ENCODE data around the gene NOTCH1.

DNA sequence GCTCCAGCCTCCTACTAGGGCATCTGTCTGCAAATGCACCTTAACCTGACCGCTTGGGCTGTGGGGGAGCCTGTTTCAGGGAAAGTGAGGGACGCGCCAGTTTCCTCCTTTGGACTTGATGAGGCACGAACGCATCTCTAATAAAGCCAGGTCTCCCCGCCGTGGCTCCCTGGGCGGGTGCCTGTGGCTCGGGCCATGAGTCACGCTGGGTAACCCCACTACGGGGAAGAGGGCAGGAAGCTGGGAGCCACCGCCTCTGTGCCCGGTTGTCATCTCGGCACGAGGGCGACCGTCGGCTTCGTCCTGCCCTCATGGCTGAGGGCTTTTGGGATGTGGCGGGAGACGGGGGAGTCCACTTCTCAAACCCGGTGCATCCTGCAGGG, 12.1 kb downstream of the NOTCH1 start:
- TF ChIP-seq, protein P1, sequence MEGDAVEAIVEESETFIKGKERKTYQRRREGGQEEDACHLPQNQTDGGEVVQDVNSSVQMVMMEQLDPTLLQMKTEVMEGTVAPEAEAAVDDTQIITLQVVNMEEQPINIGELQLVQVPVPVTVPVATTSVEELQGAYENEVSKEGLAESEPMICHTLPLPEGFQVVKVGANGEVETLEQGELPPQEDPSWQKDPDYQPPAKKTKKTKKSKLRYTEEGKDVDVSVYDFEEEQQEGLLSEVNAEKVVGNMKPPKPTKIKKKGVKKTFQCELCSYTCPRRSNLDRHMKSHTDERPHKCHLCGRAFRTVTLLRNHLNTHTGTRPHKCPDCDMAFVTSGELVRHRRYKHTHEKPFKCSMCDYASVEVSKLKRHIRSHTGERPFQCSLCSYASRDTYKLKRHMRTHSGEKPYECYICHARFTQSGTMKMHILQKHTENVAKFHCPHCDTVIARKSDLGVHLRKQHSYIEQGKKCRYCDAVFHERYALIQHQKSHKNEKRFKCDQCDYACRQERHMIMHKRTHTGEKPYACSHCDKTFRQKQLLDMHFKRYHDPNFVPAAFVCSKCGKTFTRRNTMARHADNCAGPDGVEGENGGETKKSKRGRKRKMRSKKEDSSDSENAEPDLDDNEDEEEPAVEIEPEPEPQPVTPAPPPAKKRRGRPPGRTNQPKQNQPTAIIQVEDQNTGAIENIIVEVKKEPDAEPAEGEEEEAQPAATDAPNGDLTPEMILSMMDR (IDR thresholded peaks at IDR 0.05), result no peak
- peak in 2 of 3 donors; percentile 11 to 37 for TF ChIP-seq POLR2AphosphoS5 (IDR thresholded peaks at IDR 0.05)
